ENCODE measurements around the gene DEPDC5. TPM values are rescaled to one million over a fixed set of nuclear protein-coding genes. Genes with fewer than 3 reads are reported as not detected.

Gene DEPDC5
- total RNA-seq, 1 donor from 2014 or later: 11.8 TPM

DNA sequence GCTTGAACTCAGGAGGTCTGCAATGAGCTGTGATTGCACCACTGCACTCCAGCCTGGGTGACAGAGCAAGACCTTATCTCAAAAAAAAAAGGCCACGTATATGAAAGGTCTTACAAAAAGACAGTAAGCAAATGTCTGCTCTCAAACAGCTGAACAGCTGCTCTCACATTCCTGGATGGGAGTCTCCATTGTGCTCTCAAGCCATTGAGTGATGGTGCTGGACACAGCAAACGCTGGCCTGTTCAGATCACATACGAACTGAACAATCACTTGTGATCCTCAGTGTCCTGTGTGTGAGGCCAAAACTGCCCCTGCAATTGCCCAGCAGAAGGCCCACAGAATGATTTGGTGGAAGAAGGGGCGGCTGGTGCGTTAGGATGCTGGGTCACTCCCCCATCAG lies 156.2 kb downstream of the DEPDC5 start:
- DNase-seq (ENCODE audit: low spot score): no peak
- intact Hi-C loops (cut with DNase I): no loop called here

GRCh38 chr22:31911565-31912406 lies 158.0 kb downstream of the DEPDC5 start:
- intact Hi-C loops (cut with DNase I): no loop called here
- DNase-seq (ENCODE audit: low spot score): no peak

DNA sequence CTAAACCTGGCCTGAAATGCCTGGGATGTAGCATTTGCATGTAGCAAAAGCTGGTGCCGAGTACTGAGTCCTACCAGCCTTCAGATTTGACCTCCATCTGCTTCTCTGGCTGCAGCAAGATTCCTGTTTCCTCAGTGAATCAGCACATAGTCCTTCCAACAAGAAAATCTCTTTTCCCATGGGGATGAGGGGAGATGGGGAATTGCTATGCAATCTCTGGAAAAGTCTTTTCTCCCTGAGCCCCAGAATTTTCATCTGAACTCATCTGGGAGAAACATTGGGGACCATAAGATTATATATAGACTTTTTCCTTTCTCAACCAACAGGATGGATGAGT lies 158.6 kb downstream of the DEPDC5 start:
- intact Hi-C loops (cut with DNase I): no loop called here
- no peak for DNase-seq (ENCODE audit: low spot score)

GRCh38 chr22:31915586-31915985 lies 161.8 kb downstream of the DEPDC5 start:
- intact Hi-C loops (cut with DNase I): no loop called here
- no peak for DNase-seq (ENCODE audit: low spot score)

GRCh38 chr22:31917227-31917921 lies 163.6 kb downstream of the DEPDC5 start:
- intact Hi-C loops (cut with DNase I): no loop called here
- DNase-seq (ENCODE audit: low spot score): no peak

DNA sequence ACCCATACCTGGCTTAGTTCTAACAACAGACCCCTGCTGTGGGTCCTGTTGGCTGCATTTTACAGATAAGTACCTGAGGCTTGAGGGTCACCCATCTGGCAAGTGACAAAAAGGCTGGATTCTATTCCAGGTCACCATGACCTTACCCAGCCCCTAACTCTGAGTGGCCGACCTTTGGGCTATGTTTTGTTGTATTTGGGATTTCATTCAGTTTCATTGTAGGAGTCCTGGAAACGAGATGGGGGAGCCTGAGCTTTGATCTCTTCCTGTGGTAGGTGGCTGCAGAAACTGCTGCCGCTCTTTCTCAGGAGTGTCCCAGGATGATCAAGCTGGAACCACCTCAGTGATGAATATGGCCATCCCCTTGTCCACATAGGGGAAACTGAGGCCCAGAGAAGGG lies 165.9 kb downstream of the DEPDC5 start:
- DNase-seq (ENCODE audit: low spot score): no peak
- intact Hi-C loops (cut with DNase I): no loop called here

DNA sequence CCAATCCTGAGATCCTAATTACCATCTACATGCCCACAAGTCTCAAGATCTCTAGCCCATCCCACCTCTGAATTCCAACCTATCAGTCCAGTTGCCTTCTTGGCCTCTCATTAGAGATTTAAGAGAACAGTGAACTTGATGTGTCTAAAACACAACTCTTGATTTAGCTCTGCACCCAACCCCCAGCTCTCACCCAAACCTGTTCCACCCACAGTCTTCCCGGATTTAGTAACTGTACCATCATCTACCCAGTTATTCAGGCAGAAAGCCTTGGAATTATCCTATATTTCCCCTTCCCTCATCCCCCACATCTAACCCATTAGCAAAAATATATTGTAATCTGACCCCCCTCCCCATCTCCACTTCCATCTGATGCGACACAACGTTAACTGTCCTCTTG lies 166.5 kb downstream of the DEPDC5 start:
- intact Hi-C loops (cut with DNase I): no loop called here

DNA sequence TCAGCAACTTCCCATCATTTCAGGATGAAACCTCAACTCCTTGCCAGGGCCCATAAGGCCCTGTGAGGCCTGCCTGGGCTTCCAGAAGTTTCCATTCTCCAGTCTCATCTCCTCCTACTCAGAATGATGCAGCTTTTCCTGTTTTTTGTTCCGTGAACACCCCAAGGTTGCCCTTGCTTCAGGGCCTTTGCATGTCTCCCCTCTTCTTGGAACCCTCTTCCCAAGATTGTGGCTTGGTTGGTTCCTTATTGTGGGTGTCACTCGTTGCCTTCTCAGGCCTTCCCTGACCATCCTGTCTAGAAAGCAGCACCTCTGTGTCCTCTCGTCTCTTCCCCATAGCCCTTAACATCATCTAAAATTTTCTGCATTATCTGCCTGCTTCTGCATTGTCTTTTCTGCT lies 167.3 kb downstream of the DEPDC5 start:
- no peak for DNase-seq (ENCODE audit: low spot score)
- intact Hi-C loops (cut with DNase I): no loop called here

More for the DNA sequence above, 166.5 kb downstream of the DEPDC5 start:
- DNase-seq (ENCODE audit: low spot score): no peak

GRCh38 chr22:31922534-31922933 lies 168.7 kb downstream of the DEPDC5 start:
- intact Hi-C loops (cut with DNase I): no loop called here
- no peak for DNase-seq (ENCODE audit: low spot score)

GRCh38 chr22:31923136-31923535 lies 169.3 kb downstream of the DEPDC5 start:
- DNase-seq (ENCODE audit: low spot score): no peak
- intact Hi-C loops (cut with DNase I): no loop called here

DNA sequence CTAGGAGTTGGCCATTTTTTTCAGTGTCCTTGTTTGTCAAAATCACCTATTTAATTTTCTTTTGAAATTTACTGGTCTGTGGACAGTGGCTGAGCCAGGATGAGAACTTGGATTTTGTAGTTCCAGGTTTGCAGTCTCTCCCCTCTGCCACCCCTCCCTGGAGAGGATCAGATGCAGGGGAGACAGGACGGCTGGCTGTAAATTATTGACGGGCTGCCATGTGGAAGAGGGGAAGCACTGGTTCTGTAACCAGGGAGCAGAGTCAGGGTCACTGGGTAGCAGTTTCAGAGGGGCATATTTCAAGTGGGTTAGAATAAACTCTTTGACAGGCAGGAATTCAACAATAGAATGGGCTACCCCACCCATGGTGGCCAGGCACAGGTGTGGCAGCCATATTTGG lies 169.9 kb downstream of the DEPDC5 start:
- intact Hi-C loops (cut with DNase I): no loop called here

GRCh38 chr22:31925056-31925455 lies 171.2 kb downstream of the DEPDC5 start:
- no peak for DNase-seq (ENCODE audit: low spot score)
- intact Hi-C loops (cut with DNase I): no loop called here

More for the DNA sequence above, 169.9 kb downstream of the DEPDC5 start:
- no peak for DNase-seq (ENCODE audit: low spot score)

- intact Hi-C loops (cut with DNase I): no loop called here
- DNase-seq (ENCODE audit: low spot score): no peak
Observed at GRCh38 chr22:31926024-31926423, 172.2 kb downstream of the DEPDC5 start.

DNA sequence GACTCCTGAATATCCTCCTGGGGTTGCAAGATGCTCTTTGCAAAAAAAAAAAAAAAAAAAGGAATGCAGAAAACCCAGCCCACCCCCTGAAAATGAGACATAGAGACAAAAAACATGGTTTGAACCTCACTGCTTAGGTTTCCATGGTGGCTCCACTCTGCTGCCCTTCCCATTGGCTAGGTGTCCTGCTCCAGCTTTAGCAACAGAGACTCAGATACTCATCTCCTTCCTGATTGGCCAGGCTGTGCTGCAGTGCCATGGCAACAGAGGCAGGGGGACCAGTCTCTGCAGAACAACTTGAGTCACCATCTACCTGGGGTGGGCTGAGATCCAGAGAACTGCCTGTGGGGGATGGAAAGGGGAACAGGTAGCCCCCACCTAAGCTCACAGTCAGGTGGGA lies 173.2 kb downstream of the DEPDC5 start:
- no peak for DNase-seq (ENCODE audit: low spot score)
- intact Hi-C loops (cut with DNase I): no loop called here

- intact Hi-C loops (cut with DNase I): no loop called here
- DNase-seq (ENCODE audit: low spot score): no peak
Observed at GRCh38 chr22:31927562-31927961, 173.7 kb downstream of the DEPDC5 start.

GRCh38 chr22:31929167-31929930 lies 175.5 kb downstream of the DEPDC5 start:
- no peak for DNase-seq (ENCODE audit: low spot score)

DNA sequence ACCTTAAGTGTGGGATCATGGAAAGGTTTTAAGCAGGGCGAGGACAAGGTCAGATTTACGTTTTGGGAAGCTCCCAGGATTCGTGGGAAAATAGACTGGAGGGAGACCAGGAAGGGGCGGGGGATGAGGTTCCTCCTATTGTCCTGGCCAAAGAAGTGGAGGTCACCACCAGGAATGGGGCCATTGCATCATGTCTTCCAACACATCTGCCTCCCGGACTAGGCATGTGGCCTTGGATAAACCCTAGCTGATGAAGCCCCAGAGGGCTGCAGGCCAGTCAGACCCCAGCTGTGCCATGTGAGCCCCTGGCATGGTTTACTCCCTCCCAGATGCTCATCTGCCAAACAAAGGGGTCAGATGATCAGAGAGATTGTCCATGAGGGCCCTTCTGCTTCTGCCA lies 179.0 kb downstream of the DEPDC5 start:
- intact Hi-C loops (cut with DNase I): no loop called here
- DNase-seq (ENCODE audit: low spot score): peak; percentile 71

More at GRCh38 chr22:31929167-31929930, 175.5 kb downstream of the DEPDC5 start:
- intact Hi-C loops (cut with DNase I): no loop called here

DNA sequence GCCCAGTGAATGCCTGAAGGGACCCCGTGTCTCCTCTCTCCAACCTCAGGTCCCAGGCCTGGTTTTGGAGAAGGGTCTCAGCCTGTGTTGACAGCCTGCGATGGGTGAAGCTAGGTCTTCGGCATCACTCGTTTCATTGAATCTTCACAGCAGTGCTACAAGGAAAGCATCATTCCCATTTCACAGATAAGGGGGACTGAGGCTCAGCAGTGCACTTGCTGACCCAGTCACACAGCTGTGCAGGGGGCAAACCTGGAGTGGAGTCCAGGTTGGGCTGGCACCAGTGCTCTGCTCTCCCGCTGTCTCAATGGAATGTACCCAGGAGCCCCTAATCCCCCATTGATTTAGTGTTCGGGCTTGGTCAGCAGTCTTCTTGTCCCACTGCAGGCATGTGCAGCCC lies 179.6 kb downstream of the DEPDC5 start:
- intact Hi-C loops (cut with DNase I): no loop called here
- no peak for DNase-seq (ENCODE audit: low spot score)

- intact Hi-C loops (cut with DNase I): no loop called here
- DNase-seq (ENCODE audit: low spot score): peak; percentile 59
Observed at GRCh38 chr22:31933816-31934482, 180.1 kb downstream of the DEPDC5 start.
